Cardiac muscle cell (in vitro differentiated cells and primary cell): ENCODE measurements around the gene CUTA. TPM values are rescaled to one million over a fixed set of nuclear protein-coding genes. Genes with fewer than 3 reads are reported as not detected.

Source experiments
- DNase-seq, 2 donors: peaks; one replicate each; pipeline versions ENCODE4 v3.0.0 to v3.0.0-alpha.2; 2010 to 2017; ENCODE audit warnings: low read depth in 1 of 2, low spot score in 1 of 2
- H3K27ac ChIP-seq: fragments of 200-600 bp; sonication (generic); 2 replicates; pipeline ENCODE4 v1.5.1; 2016
- H3K27me3 ChIP-seq: fragments of 200-600 bp; sonication (generic); 2 replicates; pipeline ENCODE4 v1.6.0; 2016; ENCODE audit warnings: control low read depth
- H3K36me3 ChIP-seq: fragments of 200-600 bp; sonication (generic); 2 replicates; pipeline ENCODE4 v1.5.1; 2016; ENCODE audit warnings: control low read depth
- H3K4me1 ChIP-seq: fragments of 200-600 bp; sonication (generic); 2 replicates; pipeline ENCODE4 v1.8.1; 2017; ENCODE audit warnings: low read depth, mild to moderate bottlenecking, mixed run types
- H3K4me3 ChIP-seq: fragments of 200-600 bp; sonication (generic); 2 replicates; pipeline ENCODE4 v1.5.1; 2016; ENCODE audit warnings: mild to moderate bottlenecking
- H3K9me3 ChIP-seq: fragments of 200-600 bp; sonication (generic); 2 replicates; pipeline ENCODE4 v1.5.1; 2017; ENCODE audit warnings: low read depth, mild to moderate bottlenecking, control low read depth
- polyA plus RNA-seq: library from polyadenylated mRNA; unstranded; fragments of >200 nt; fragmentation: Nextera tagmentation; extraction: Ambion mirVana; gene quantifications from 2 replicates; pipeline ENCODE4 v1.2.1, GENCODE V29; 2016
- total RNA-seq: library from RNA; depleted of rRNA; stranded (reverse); fragments of >200 nt; gene quantifications from 2 replicates; pipeline ENCODE4 v1.2.3, GENCODE V29; 2016
- TF ChIP-seq, protein P1 (sequence below): IDR thresholded peaks from 2 replicates; pipeline ENCODE4 v1.5.1; 2012; ENCODE audit warnings: low read depth, mild to moderate bottlenecking, low read length

Gene CUTA
- total and polyA plus RNA-seq, 2 experiments from 2014 or later: 304 to 501 TPM

GRCh38 chr6:33456156-33456555, 38.2 kb upstream of the CUTA start:
- H3K4me3 ChIP-seq: no peak overlapping the region
- H3K4me1 ChIP-seq: peaks cover 4% of the 10 kb centered on the region
- TF ChIP-seq, protein P1, sequence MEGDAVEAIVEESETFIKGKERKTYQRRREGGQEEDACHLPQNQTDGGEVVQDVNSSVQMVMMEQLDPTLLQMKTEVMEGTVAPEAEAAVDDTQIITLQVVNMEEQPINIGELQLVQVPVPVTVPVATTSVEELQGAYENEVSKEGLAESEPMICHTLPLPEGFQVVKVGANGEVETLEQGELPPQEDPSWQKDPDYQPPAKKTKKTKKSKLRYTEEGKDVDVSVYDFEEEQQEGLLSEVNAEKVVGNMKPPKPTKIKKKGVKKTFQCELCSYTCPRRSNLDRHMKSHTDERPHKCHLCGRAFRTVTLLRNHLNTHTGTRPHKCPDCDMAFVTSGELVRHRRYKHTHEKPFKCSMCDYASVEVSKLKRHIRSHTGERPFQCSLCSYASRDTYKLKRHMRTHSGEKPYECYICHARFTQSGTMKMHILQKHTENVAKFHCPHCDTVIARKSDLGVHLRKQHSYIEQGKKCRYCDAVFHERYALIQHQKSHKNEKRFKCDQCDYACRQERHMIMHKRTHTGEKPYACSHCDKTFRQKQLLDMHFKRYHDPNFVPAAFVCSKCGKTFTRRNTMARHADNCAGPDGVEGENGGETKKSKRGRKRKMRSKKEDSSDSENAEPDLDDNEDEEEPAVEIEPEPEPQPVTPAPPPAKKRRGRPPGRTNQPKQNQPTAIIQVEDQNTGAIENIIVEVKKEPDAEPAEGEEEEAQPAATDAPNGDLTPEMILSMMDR: no peak
- H3K9me3 ChIP-seq: no peaks in the 10 kb centered on the region
- H3K27me3 ChIP-seq: no peaks in the 10 kb centered on the region
- no peak overlapping the region for H3K27ac ChIP-seq
- no peaks in the 10 kb centered on the region for H3K36me3 ChIP-seq
- DNase-seq: no peak

DNA sequence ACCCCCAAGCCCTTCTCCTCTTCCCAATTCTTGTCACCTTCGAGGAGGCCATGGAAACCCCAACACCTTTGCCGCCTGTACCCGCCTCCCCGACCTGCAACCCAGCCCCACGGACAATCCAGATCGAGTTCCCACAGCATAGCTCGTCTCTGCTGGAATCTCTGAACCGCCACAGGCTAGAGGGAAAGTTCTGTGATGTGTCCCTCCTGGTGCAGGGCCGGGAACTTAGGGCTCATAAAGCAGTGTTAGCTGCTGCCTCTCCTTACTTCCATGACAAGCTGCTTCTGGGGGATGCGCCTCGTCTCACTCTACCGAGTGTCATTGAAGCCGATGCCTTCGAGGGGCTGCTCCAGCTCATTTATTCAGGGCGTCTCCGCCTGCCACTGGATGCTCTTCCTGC, 37.1 kb upstream of the CUTA start:
- TF ChIP-seq, protein P1: no peak
- no peak overlapping the region for H3K27ac ChIP-seq
- H3K9me3 ChIP-seq: no peaks in the 10 kb centered on the region

DNA sequence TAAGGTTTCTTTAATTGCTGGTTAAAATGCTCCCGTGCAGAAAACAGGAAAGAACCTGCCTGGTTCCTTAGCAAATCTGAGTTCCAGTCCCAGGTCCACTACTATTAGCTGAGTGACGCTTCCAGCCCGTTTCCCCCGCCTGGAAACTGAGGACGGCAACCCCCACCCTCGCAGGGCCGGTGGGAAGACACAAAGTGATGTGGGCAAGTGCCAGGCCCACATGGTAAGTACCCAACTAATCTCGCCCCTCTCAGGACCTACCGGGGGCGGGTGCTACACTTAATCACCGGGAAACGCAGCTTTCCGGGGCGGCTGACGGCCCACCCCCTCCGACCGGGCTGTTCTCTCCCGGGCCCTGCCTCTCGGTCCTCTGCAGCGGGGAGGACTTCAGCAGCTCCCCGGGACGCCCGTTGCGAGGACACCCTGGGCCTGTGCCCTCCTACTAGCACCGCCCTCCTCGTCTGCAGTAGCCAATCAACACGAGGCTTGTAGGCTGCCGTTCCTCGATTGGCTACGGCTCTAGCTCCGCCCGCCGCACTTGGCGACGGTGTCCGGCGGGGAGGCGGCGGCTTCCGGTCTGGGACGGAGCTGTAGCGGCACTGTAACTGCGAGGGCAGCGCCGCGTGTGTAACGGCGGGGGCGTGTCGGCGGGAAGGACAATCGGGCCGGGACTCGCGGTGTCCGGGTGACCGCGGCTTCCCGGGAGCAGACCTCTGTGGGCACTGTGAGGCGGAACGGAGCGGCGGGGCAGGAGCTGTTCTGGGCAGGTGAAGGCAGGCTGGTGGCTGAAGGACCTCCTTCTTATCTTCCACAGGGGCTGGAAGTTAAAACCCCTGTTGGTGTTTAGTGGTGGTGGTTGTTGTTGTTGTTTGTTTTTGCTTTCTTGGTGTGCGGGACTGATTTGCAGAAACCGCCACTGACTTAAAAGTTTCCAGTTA, 36.4 kb upstream of the CUTA start, which contains the start of gene ZBTB9:
Gene ZBTB9 (plus strand): TSS at position 568 of the 938 bp plus-strand sequence. CDS start 525 bp downstream, outside the sequence.
- Histone ChIP-seq H3K27ac (peak within 1 kb of the TSS; percentile 78), H3K4me3 (peak within 1 kb of the TSS; percentile 77), H3K9me3 (no peaks in the 10 kb centered on the region), H3K4me1 (peaks cover 4% of the 10 kb centered on the region), H3K27me3 (no peaks in the 10 kb centered on the region), H3K36me3 (no peaks in the 10 kb centered on the region)
- TF ChIP-seq, protein P1: no peak
- peak; percentile 97 for DNase-seq

More for the DNA sequence above, 37.1 kb upstream of the CUTA start:
- no peaks in the 10 kb centered on the region for H3K27me3 ChIP-seq
- H3K4me1 ChIP-seq: peaks cover 4% of the 10 kb centered on the region
- peak overlapping the region; percentile 77 for H3K4me3 ChIP-seq
- H3K36me3 ChIP-seq: no peaks in the 10 kb centered on the region
- DNase-seq: no peak

- TF ChIP-seq, protein P1: no peak
- peak overlapping the region; percentile 78 for H3K27ac ChIP-seq
- peaks cover 4% of the 10 kb centered on the region for H3K4me1 ChIP-seq
- no peaks in the 10 kb centered on the region for H3K36me3 ChIP-seq
- no peaks in the 10 kb centered on the region for H3K27me3 ChIP-seq
- no peak for DNase-seq
- peak overlapping the region; percentile 77 for H3K4me3 ChIP-seq
- no peaks in the 10 kb centered on the region for H3K9me3 ChIP-seq
Observed at GRCh38 chr6:33453393-33454008, 35.6 kb upstream of the CUTA start.

DNA sequence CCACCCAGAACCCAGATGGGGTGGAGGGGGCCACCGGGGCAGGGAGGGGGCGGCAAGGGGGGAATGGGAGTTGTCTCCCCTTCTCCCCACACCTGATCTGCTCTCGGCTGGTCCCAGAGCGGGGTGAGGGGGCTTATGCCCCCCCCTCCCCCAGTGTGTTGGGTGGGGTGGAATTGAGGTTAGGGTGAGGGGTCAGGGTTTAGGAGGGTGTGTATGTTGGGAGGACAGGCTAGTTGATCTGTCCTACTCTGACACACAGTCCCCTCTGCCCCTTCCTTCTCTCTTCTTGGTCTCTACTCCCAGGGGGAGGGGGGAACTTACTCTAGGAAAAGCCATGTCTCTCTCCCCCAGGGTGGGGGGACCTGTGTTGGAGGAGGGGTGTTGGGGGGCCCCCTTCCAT, 34.6 kb upstream of the CUTA start:
- Histone ChIP-seq H3K27ac (no peak overlapping the region), H3K36me3 (peaks cover 5% of the 10 kb centered on the region), H3K9me3 (no peaks in the 10 kb centered on the region), H3K4me3 (no peak overlapping the region), H3K27me3 (no peaks in the 10 kb centered on the region), H3K4me1 (peaks cover 4% of the 10 kb centered on the region)
- TF ChIP-seq, protein P1: no peak
- DNase-seq: no peak
